ENCODE measurements around the gene CDH4. TPM values are rescaled to one million over a fixed set of nuclear protein-coding genes. Genes with fewer than 3 reads are reported as not detected.

CDH4 gene
- total RNA-seq, 1 donor from 2014 or later, result 2.9 TPM

- H3K9ac ChIP-seq, result no peak overlapping the region
- peaks cover 5% of the 10 kb centered on the region for H3F3A ChIP-seq (ENCODE audit: low read depth)
- Mint-ChIP-seq H3K9me3 (no peaks in the 10 kb centered on the region), H3K36me3 (no peaks in the 10 kb centered on the region), H3K4me1 (peaks cover 38% of the 10 kb centered on the region), H3K27ac (peak overlapping the region; percentile 28), H3K4me3 (no peak overlapping the region), H3K27me3 (ENCODE audit: insufficient read depth, low read depth) (peaks cover 2% of the 10 kb centered on the region)
- H3K36me3 ChIP-seq, result no peaks in the 10 kb centered on the region
- no peaks in the 10 kb centered on the region for H3K79me2 ChIP-seq (ENCODE audit: low read depth)
- peaks cover 17% of the 10 kb centered on the region for H3K4me1 ChIP-seq
- TF ChIP-seq EZH2 (IDR thresholded peaks at IDR 0.05), result no peak
- TF ChIP-seq EZH2phosphoT487 (IDR thresholded peaks at IDR 0.05), result no peak
- no peak for TF ChIP-seq CTCF (IDR thresholded peaks at IDR 0.05)
- H2AFZ ChIP-seq (replicated peaks), result peak overlapping the region; percentile 9
- H4K20me1 ChIP-seq (ENCODE audit: low read depth), result peaks cover 6% of the 10 kb centered on the region
- peak overlapping the region; percentile 57 for H3K4me2 ChIP-seq
- H3K9me3 ChIP-seq (ENCODE audit: low read depth), result no peaks in the 10 kb centered on the region
- no peak overlapping the region for H3K27ac ChIP-seq
- peaks cover 6% of the 10 kb centered on the region for H3K27me3 ChIP-seq
- no peak overlapping the region for H3K4me3 ChIP-seq
- DNase-seq (ENCODE audit: low spot score), result peak; percentile 48
These were observed 551.4 kb downstream of the CDH4 start for GRCh38 chr20:61803416-61803914.

GRCh38 chr20:61803915-61804751 lies 552.1 kb downstream of the CDH4 start:
- Mint-ChIP-seq H3K9me3 (no peaks in the 10 kb centered on the region), H3K4me1 (peaks cover 39% of the 10 kb centered on the region), H3K4me3 (peak overlapping the region; percentile 57), H3K27ac (no peak overlapping the region), H3K27me3 (ENCODE audit: insufficient read depth, low read depth) (peaks cover 2% of the 10 kb centered on the region), H3K36me3 (no peaks in the 10 kb centered on the region)
- no peaks in the 10 kb centered on the region for H3K36me3 ChIP-seq
- H3K27ac ChIP-seq, result no peak overlapping the region
- H2AFZ ChIP-seq (replicated peaks), result peak overlapping the region; percentile 9
- peaks cover 6% of the 10 kb centered on the region for H3K27me3 ChIP-seq
- no peak for TF ChIP-seq EZH2phosphoT487 (IDR thresholded peaks at IDR 0.05)
- no peak for TF ChIP-seq EZH2 (IDR thresholded peaks at IDR 0.05)
- no peak for TF ChIP-seq CTCF (IDR thresholded peaks at IDR 0.05)
- H3F3A ChIP-seq (ENCODE audit: low read depth), result peaks cover 5% of the 10 kb centered on the region
- peaks cover 12% of the 10 kb centered on the region for H3K4me1 ChIP-seq
- H3K4me3 ChIP-seq, result no peak overlapping the region
- no peak for DNase-seq (ENCODE audit: low spot score)
- H3K4me2 ChIP-seq, result peak overlapping the region; percentile 57
- no peak overlapping the region for H3K9ac ChIP-seq
- no peaks in the 10 kb centered on the region for H3K79me2 ChIP-seq (ENCODE audit: low read depth)
- no peaks in the 10 kb centered on the region for H3K9me3 ChIP-seq (ENCODE audit: low read depth)
- peaks cover 6% of the 10 kb centered on the region for H4K20me1 ChIP-seq (ENCODE audit: low read depth)

GRCh38 chr20:61804752-61805295 lies 552.8 kb downstream of the CDH4 start:
- Histone ChIP-seq H3K9ac (no peak overlapping the region), H2AFZ (replicated peaks) (no peak overlapping the region), H3K4me3 (no peak overlapping the region), H3K4me2 (no peak overlapping the region), H3K27ac (no peak overlapping the region), H3K4me1 (peaks cover 12% of the 10 kb centered on the region), H4K20me1 (ENCODE audit: low read depth) (peaks cover 6% of the 10 kb centered on the region), H3K36me3 (no peaks in the 10 kb centered on the region), H3F3A (ENCODE audit: low read depth) (peaks cover 5% of the 10 kb centered on the region), H3K9me3 (ENCODE audit: low read depth) (no peaks in the 10 kb centered on the region), H3K27me3 (peaks cover 6% of the 10 kb centered on the region), H3K79me2 (ENCODE audit: low read depth) (no peaks in the 10 kb centered on the region)
- Mint-ChIP-seq H3K4me3 (peak overlapping the region; percentile 57), H3K9me3 (no peaks in the 10 kb centered on the region), H3K4me1 (peaks cover 39% of the 10 kb centered on the region), H3K27me3 (ENCODE audit: insufficient read depth, low read depth) (peaks cover 2% of the 10 kb centered on the region), H3K36me3 (no peaks in the 10 kb centered on the region), H3K27ac (no peak overlapping the region)
- TF ChIP-seq CTCF (IDR thresholded peaks at IDR 0.05) (no peak), EZH2 (IDR thresholded peaks at IDR 0.05) (no peak), EZH2phosphoT487 (IDR thresholded peaks at IDR 0.05) (no peak)
- no peak for DNase-seq (ENCODE audit: low spot score)

Data from neural progenitor cell (in vitro differentiated cells).